Calu3 (cell line): ENCODE data around the gene SLCO4A1. TPM values are rescaled to one million over a fixed set of nuclear protein-coding genes. Genes with fewer than 3 reads are reported as not detected.
A peak's percentile ranks its signal among the peaks of the same experiment; 100 is the strongest.

Source experiments
- BruUV-seq: library from RNA; stranded (reverse); fragments of 400-500 nt; replicated peaks from 2 replicates; lab custom pipeline; 2021; lab: Mats Ljungman, UMichigan
- CTCF ChIA-PET: fragments of 300-600 bp; sonication (Branson Sonifier 250); formaldehyde crosslinking; loops from one replicate; lab custom pipeline; 2022; ENCODE audit warnings: antibody characterized with exemption; lab: Charles Lee
- DNase-seq: peaks from one replicate; pipeline ENCODE4 v3.0.0; 2022
- H3K27ac Mint-ChIP-seq: one replicate; pipeline ENCODE4 v1.8.0; 2022; ENCODE audit warnings: mixed read lengths; ENCODE audit not compliant: unreplicated experiment
- H3K27me3 Mint-ChIP-seq: one replicate; pipeline ENCODE4 v1.8.0; 2022; ENCODE audit warnings: mixed read lengths; ENCODE audit not compliant: unreplicated experiment
- H3K36me3 Mint-ChIP-seq: one replicate; pipeline ENCODE4 v1.8.0; 2022; ENCODE audit warnings: mild to moderate bottlenecking, moderate library complexity, mixed read lengths; ENCODE audit not compliant: insufficient read depth, unreplicated experiment
- H3K4me1 Mint-ChIP-seq: one replicate; pipeline ENCODE4 v1.8.0; 2022; ENCODE audit warnings: mild to moderate bottlenecking, low read depth, mixed read lengths; ENCODE audit not compliant: unreplicated experiment
- H3K4me3 Mint-ChIP-seq: one replicate; pipeline ENCODE4 v1.8.0; 2022; ENCODE audit warnings: mild to moderate bottlenecking, low read depth, moderate library complexity, mixed read lengths; ENCODE audit not compliant: unreplicated experiment
- H3K9me3 Mint-ChIP-seq: one replicate; pipeline ENCODE4 v1.8.0; 2022; ENCODE audit warnings: low read depth, mixed read lengths; ENCODE audit not compliant: unreplicated experiment
- CTCF ChIP-seq: fragments of 200-600 bp; IDR thresholded peaks from one replicate; pipeline ENCODE4 v1.8.0; 2022; ENCODE audit warnings: antibody characterized with exemption; ENCODE audit not compliant: unreplicated experiment
- intact Hi-C: fragments of 100-400 bp; cut with micrococcal nuclease; formaldehyde crosslinking; loops from one replicate; pipeline ENCODE4 v1.10.0; 2022; ENCODE audit not compliant: unreplicated experiment
- total RNA-seq: library from RNA; stranded (reverse); gene quantifications from 2 replicates; pipeline ENCODE4 v1.2.3, GENCODE V29; 2022

The SLCO4A1 gene
- total RNA-seq, 1 experiment from 2014 or later = 63.9 TPM

- intact Hi-C loops = no loop called here
- BruUV-seq = no TSS peak
- peaks cover 5% of the 10 kb centered on the region for H3K4me1 Mint-ChIP-seq
Observed at GRCh38 chr20:62692176-62692575, 49.9 kb downstream of the SLCO4A1 start.

GRCh38 chr20:62692801-62693523, 50.7 kb downstream of the SLCO4A1 start:
- Mint-ChIP-seq H3K4me3 (no peak overlapping the region), H3K27me3 (peaks cover 100% of the 10 kb centered on the region), H3K27ac (no peak overlapping the region), H3K4me1 (no peaks in the 10 kb centered on the region), H3K9me3 (no peaks in the 10 kb centered on the region), H3K36me3 (no peaks in the 10 kb centered on the region)
- no peak for TF ChIP-seq CTCF
- DNase-seq = no peak
- intact Hi-C loops = no loop called here
- BruUV-seq = no TSS peak
- CTCF ChIA-PET = interaction anchor here (1.0 kb wide), 1 partner anchor 98 kb away, joined by 3 read pairs; no protein-coding TSS in a partner anchor

More at GRCh38 chr20:62692176-62692575, 49.9 kb downstream of the SLCO4A1 start:
- no peak overlapping the region for H3K4me3 Mint-ChIP-seq
- no peaks in the 10 kb centered on the region for H3K36me3 Mint-ChIP-seq
- CTCF ChIA-PET = no interaction called here
- no peak for TF ChIP-seq CTCF
- H3K27ac Mint-ChIP-seq = no peak overlapping the region
- H3K9me3 Mint-ChIP-seq = no peaks in the 10 kb centered on the region
- no peak for DNase-seq
- H3K27me3 Mint-ChIP-seq = peaks cover 100% of the 10 kb centered on the region

- TF ChIP-seq CTCF = no peak
- Mint-ChIP-seq H3K27ac (no peak overlapping the region), H3K4me3 (no peak overlapping the region), H3K36me3 (no peaks in the 10 kb centered on the region), H3K9me3 (no peaks in the 10 kb centered on the region), H3K4me1 (no peaks in the 10 kb centered on the region), H3K27me3 (peaks cover 100% of the 10 kb centered on the region)
- intact Hi-C loops = no loop called here
- CTCF ChIA-PET = interaction anchor here (0.8 to 1.0 kb wide), 2 partner anchors 14 to 98 kb away, joined by 3 to 5 read pairs; no protein-coding TSS in a partner anchor
- no TSS peak for BruUV-seq
- DNase-seq = no peak
Observed at GRCh38 chr20:62693524-62693922, 51.2 kb downstream of the SLCO4A1 start.

GRCh38 chr20:62694106-62694505, 51.8 kb downstream of the SLCO4A1 start:
- no peak overlapping the region for H3K27ac Mint-ChIP-seq
- DNase-seq = peak; percentile 31
- intact Hi-C loops = no loop called here
- peaks cover 95% of the 10 kb centered on the region for H3K27me3 Mint-ChIP-seq
- no peaks in the 10 kb centered on the region for H3K4me1 Mint-ChIP-seq
- H3K9me3 Mint-ChIP-seq = no peaks in the 10 kb centered on the region
- H3K36me3 Mint-ChIP-seq = no peaks in the 10 kb centered on the region
- BruUV-seq = no TSS peak
- H3K4me3 Mint-ChIP-seq = no peak overlapping the region
- CTCF ChIA-PET = interaction anchor here (0.6 to 1.0 kb wide), 5 partner anchors 11 to 194 kb away, joined by 3 to 5 read pairs (median 4); no protein-coding TSS in a partner anchor
- TF ChIP-seq CTCF = peak; percentile 42
